Non-pigmented ciliary epithelial cell (primary cell): ENCODE measurements around the gene TRAFD1.
"Not testable (repeated sequence)": the region's sequence is repeated elsewhere in the genome, so short reads cannot be mapped to it uniquely, and the experiment has no call there.

ENCODE experiments used
- DNase-seq: peaks from one replicate; pipeline ENCODE4 v3.0.0-alpha.2; 2010; ENCODE audit warnings: low read depth

Gene TRAFD1

GRCh38 chr12:112158461-112159145 lies 33.2 kb downstream of the TRAFD1 start:
- DNase-seq, result not testable (repeated sequence)

DNA sequence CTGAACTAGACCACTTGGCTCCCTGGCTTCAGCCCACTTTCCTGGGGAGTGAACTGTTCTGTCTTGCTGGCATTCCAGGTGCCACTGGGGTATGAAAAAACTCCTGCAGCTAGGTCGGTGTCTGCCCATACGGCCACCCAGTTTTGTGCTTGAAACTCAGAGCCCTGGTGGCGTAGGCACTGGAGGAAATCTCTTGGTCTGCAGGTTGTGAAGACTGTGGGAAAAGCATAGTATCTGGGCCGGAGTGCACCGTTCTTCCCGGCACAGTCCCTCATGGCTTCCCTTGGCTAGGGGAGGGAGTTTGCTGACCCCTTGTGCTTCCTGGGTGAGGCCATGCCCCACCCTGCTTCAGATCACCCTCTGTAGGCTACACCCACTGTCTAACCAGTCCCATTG lies 33.8 kb downstream of the TRAFD1 start:
- no peak for DNase-seq

GRCh38 chr12:112160611-112161010 lies 35.3 kb downstream of the TRAFD1 start:
- DNase-seq, result no peak

DNA sequence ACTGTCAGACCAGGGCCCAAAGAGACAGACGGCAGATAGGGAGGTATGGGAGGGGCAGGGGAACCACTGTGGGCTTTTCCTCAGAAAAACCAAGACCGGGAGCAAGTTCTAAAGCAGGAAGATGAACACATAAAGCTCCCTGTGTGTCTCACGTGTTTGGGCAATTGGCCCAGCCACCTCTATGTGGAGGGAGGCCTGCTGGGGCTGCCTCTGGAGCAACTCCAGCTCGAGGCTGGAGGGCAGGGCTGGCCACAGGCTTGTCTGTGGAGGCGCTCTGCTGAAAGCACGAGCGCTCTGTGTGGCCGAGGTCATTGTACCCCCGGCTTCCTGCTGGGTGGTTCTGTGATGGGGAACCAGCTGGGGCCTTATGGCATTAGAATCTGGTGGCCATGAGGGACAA lies 36.4 kb downstream of the TRAFD1 start:
- no peak for DNase-seq

- DNase-seq, result no peak
Observed at GRCh38 chr12:112162241-112162790, 37.0 kb downstream of the TRAFD1 start.

GRCh38 chr12:112163056-112163455 lies 37.7 kb downstream of the TRAFD1 start:
- no peak for DNase-seq

DNA sequence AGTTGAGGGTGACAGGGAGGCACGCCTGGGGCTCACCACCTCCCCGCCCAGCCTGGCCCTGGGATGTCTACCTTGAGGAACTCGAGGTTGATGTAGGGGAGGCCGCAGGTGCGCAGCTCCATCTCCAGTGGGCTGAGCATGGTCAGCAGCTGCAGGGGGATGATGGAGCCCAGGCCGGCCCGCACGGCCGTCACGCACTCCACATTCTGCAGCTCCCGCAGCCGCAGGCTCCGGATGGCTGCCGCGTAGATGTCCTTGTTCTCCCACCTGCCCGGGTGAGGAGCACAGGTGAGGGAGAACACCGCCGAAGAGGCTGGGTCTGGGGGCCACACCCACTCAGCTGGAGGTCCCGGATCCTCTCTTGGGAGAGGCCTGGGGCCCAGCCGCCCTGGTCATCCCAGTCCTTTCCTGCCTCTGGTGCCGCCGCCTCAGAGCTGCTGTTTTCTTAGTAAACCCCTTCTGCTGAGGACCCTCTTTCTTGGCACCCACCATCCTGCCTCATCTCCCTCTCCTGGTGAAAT lies 38.2 kb downstream of the TRAFD1 start:
- DNase-seq, result no peak

- DNase-seq, result no peak
Observed at GRCh38 chr12:112164011-112164660, 38.8 kb downstream of the TRAFD1 start.

- DNase-seq, result no peak
Observed at GRCh38 chr12:112165624-112166023, 40.3 kb downstream of the TRAFD1 start.

DNA sequence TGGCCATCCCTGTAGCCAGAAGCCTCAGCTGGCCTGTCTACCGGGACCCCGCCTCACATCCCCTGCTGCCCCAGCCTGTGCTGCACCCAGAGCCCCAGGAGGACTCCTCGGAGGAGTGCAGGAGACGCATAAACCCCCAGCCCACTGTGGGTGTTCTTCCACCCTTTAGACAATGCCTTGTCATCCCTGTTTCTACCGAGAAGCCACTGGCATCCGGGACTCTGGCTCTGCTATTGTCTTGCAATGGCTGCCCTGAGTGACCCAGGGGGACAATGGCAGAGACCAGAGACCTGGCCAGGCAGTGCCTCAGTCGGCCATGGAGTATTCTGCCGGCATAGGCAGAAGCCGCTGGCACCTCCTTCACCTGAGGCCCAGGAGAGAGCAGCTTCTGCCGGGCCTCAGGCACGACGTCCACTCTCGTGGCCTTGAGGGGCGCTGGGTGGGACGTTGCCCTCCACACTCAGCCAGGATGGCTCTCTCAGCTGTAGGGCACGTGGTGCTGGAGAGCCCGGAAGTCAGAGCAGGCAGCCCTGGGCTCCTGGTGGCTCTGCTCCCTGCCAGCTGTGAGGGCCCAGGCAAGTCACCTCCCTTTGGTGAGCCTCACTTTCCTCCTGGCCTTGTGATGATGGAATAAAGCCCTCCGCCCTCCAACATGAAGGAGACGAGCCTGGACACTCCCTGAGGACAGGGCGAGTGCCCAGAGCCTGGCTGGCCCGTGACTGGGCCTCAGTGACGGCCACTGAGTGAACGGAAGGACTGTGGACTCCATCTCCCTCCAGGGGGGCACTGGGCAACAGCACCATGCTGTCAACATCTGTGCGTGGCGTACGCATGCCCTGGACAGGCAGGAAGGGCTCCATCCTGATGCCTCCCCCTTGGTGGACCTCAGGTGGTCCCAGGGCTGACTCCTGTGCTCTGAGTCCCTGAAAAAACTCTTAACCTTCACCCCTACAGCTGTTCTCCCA lies 41.0 kb downstream of the TRAFD1 start:
- DNase-seq, result no peak

GRCh38 chr12:112167031-112167461 lies 41.7 kb downstream of the TRAFD1 start:
- no peak for DNase-seq

- no peak for DNase-seq
Observed at GRCh38 chr12:112167718-112168525, 42.6 kb downstream of the TRAFD1 start.

- no peak for DNase-seq
Observed at GRCh38 chr12:112168561-112168971, 43.2 kb downstream of the TRAFD1 start.

DNA sequence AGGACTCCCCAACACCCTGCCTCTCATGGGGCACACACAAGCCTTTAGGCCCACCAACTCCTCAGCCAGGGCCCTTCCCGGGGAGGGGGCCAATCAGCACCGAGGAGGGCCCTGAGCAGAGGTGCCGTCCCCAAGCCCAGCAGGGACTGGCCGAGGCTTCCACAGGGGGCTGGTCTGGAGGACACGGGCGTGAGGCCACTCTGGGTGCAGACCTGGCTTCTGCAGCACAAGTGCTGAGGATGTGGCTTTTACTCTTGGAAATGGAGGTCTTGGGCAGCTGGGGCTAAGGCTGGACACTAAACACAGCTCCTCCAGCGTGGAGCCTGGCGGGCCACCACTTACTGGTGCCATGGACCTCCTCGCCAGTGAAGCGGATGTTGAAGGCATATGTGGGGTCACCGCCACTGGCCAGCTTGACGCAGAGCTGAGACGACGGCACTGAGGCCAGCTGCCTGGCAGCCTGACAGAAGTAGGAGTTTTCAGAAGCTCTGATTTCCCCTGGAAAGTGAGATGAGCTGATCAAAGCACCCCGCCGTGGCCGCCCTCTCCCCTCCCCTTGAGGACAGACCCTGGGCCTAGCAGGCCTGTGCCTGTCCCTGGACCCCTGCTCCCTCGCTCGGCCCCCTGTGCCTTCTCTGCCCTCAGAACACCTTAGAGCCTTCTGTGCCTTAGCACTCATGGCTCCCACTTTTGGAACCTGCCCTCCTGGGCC lies 44.0 kb downstream of the TRAFD1 start:
- no peak for DNase-seq

DNA sequence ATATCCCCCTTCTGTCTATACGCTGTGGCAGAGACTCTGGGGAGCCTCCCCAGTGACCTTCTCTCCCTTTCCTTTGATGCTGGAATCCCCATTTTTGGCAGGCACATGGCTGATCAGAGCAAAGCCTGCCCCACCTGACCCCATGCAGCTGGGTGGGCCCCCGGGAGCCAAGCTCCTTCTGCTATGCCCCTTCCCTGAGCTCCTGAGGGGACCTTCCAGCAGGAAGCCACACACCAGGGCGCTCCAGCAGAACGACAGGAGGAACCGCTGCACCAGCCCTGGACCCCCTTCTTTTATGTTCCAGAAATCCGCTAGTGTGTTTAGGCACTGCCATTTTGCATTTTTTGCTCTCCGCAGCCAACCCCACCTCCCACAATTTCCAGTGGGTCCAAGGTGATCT lies 44.6 kb downstream of the TRAFD1 start:
- DNase-seq, result no peak

- no peak for DNase-seq
Observed at GRCh38 chr12:112170376-112170775, 45.0 kb downstream of the TRAFD1 start.

DNA sequence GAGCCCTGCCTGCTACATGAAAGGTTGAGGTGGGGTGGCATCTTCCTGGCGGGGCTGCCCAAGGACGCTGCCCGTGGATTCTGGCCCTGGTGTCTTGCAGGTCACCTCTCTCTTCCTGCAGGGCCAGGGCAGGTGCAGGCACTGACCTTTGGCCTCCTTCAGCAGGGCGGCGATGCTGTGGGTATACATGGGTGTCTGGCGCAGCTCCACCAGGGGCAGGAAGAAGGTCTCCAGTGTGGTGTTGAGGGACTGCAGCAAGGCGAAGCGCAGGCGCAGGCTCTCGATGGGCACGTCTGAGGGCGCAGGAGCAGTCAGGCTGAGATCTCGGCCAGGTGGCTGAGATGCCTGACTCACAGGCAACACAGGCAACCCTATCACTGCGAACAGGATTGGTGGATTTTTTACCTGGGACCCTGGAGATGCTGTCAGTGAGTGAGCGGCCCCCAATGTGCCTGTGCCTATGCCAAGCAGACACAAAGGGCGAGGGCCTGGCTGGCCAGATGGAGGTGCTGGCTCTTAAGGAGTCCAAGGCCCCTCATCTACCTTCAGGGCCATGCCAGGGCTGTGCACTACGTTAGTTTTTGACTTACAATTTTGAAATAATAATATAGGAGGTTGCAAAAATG lies 45.7 kb downstream of the TRAFD1 start:
- no peak for DNase-seq

DNA sequence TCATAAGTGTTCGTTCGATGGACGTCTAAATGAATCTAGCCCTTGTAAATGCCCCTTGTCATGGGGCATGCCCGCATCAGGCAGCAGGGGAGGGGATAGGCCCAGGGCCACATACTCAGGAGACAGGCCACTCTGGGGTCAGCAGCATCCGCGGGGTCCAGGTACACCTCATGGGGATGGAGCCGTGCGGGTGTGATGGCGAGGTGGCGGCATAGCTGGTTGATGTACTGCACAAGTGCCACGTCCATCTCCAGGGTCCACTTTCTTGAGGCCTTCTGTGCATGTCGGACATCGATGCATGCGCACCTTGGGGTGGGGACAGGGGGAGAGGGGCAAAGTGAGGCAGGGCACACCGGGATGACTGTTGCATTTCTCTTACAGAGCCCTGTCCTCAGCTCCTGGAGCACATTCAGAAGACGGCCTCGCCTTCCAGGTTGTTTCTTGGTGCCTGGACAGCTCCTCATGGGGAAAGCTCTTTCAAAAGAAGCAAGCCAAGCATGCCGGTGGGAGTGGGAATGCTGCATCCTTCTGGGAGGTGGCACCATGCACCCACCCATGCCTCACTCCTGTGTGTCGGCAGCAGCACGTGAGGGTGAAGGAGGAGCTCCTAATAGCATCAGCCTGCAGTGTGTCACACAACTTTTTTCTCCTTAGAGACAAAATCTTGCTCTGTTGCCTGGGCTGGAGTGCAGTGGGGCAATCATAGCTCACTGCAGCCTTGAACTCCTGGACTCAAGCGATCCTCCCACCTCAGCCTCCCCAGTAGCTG lies 47.4 kb downstream of the TRAFD1 start:
- DNase-seq, result no peak
